WI38 (cell line): Measurements from ENCODE around the gene B4GALT5.
"Not testable (repeated sequence)": the region's sequence is repeated elsewhere in the genome, so short reads cannot be mapped to it uniquely, and the experiment has no call there.

Experiments
- H3K4me3 ChIP-seq: 2 replicates; pipeline ENCODE4 v1.5.1; 2011; ENCODE audit warnings: low read depth, mild to moderate bottlenecking, control low read depth, low read length
- TF ChIP-seq, protein P1 (sequence below): IDR thresholded peaks from 2 replicates; pipeline ENCODE4 v1.5.1; 2012; ENCODE audit warnings: low read depth, mild to moderate bottlenecking, control low read depth, low read length

The B4GALT5 gene

GRCh38 chr20:49616154-49617007 lies 97.3 kb downstream of the B4GALT5 start:
- TF ChIP-seq, protein P1, sequence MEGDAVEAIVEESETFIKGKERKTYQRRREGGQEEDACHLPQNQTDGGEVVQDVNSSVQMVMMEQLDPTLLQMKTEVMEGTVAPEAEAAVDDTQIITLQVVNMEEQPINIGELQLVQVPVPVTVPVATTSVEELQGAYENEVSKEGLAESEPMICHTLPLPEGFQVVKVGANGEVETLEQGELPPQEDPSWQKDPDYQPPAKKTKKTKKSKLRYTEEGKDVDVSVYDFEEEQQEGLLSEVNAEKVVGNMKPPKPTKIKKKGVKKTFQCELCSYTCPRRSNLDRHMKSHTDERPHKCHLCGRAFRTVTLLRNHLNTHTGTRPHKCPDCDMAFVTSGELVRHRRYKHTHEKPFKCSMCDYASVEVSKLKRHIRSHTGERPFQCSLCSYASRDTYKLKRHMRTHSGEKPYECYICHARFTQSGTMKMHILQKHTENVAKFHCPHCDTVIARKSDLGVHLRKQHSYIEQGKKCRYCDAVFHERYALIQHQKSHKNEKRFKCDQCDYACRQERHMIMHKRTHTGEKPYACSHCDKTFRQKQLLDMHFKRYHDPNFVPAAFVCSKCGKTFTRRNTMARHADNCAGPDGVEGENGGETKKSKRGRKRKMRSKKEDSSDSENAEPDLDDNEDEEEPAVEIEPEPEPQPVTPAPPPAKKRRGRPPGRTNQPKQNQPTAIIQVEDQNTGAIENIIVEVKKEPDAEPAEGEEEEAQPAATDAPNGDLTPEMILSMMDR: no peak
- H3K4me3 ChIP-seq: no peak overlapping the region

GRCh38 chr20:49615401-49616153 lies 98.1 kb downstream of the B4GALT5 start:
- no peak overlapping the region for H3K4me3 ChIP-seq
- TF ChIP-seq, protein P1: no peak

DNA sequence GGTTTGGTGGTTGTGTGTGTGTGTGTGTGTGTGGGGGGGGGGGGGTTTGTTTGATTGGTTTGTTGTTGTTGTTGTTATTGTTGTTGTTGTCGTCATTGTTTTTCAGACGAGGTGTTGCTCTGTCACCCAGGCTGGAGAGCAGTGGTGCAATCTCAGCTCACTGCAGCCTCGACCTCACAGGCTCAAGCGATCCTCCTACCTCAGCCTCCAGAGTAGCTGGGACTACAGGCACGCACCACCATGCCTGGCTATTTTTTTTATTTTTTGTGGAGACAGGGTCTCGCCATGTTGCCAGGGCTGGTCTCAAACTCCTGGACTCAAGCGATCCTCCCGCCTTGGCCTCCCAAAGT lies 98.7 kb downstream of the B4GALT5 start:
- H3K4me3 ChIP-seq: not testable (repeated sequence)

DNA sequence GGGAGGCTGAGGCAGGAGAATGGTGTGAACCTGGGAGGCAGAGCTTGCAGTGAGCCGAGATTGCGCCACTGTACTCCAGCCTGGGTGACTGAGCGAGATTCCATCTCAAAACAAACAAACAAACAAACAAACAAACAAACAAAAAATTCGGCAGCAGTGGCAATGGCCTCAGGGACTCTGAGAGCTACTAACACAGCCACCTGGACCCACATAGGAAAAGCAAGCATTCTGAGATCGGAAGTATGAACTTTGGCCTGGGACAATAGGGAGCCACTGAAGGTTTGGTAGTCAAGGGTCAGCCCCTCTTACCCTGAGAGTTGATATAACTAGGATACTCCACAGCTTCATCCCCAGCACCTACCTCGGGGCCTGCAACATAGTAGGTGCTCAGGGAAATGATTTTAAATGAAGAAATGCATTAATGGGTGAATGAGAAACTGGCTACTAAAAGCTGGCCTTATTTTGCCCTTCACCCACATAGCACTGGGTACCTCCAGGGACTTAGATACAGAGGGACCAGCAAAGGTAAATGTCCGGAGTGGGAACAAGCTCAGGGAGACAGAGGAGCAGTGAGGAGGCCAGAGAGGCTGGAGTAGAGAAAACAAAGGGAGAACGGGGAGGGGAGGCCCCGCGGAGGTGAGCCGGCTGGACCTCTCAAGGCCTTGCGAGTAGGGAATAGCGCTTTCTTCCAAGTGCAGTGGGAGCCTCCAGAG lies 99.2 kb downstream of the B4GALT5 start:
- TF ChIP-seq, protein P1: no peak
- no peak overlapping the region for H3K4me3 ChIP-seq

DNA sequence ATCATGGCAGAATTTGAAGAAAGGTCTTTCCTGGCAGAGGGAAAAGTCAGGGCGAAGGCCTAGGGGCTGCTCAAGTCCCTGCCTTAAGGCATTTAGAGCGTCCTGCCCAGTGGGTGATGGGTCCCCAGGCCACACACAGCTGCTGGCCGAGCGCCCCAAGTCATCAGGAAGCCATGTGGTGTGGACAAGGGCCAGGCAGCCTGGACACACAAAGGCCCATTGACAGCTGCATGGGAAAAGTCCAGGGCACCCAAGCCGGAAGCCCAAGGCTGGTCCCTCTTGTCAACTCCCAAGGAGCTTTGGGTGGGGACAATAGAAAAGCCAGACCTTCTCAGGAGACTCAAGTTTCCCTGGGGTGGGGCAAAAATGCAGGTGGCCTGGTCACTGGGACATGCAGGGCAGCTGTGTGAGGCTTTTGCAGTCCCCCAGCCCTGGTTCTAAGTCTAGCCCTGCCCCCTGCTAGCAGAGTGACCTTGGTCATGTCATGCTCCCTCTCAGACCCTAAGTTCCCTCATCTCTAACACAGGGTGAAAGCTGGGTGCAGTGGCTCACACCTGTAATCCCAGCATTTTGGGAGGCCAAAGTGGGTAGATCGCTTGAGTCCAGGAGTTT lies 101.4 kb downstream of the B4GALT5 start:
- TF ChIP-seq, protein P1: no peak
- H3K4me3 ChIP-seq: no peak overlapping the region

DNA sequence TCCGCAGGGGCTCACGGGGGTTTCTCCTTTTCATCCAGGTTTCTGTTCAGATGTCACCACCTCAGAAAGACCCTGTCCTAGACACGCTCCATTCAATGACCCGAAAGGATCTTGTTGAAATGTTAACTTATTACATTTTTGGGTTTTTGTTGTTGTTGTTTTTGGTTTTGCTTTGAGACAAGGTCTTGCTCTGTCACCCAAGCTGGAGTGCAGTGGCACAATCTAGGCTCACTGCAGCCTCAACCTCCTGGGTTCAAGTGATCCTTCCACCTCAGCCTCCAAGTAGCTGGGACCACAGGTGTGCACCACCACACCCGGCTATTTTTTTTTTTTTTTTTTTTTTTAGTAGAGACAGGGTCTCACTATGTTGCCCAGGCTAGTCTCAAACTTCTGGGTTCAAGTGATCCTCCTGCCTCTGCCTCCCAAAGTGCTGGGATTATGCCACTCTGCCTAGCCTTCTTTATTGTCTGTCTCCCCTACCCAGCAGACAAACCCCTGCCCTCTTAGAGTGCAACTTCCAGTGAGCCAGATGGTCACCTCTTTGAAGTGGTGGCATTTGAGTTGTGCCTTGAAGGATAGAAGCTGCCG lies 102.0 kb downstream of the B4GALT5 start:
- not testable (repeated sequence) for H3K4me3 ChIP-seq

DNA sequence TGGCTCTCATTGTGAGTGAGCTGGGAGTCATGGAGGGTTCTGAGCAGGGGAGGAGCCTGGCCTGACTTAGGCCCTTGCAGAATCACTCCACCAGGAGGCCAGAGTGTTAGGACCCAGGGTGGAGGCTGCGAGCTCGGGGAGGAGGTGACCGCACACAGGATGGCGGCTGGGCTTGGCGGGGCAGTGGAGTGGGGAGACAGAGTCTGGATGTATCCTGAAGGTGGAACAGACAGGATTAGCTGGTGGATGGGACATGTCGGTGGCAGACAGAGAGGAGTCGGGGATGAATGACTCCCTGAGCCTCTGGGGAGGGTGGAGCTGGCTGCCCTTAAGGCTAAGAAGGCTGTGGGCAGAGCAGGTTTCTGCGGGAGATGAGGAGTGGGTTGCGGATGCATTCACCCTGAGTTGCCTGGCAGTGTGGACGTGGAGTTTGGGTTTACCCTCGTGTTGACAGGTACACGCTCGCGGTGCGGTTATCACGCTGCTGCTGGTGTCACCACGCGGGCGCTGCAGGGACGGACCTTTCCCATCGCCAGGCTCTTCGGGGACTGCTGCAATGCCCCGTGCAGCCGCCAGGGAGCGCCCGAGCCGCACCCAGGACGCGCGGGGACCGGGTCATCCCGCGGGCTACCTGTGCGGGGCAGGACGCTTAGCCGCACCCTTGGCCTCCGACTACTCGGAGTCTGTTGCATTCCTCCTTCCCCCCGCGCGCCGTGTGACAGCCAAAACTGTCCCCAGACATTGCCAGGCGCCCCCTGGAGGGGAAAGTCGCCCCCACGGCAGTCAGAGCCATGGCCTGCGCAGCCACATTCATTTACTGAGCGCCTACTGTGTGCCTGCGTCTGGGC lies 102.8 kb downstream of the B4GALT5 start:
- H3K4me3 ChIP-seq: peak overlapping the region; percentile 10; the same call in 1 of the 2 replicates
- TF ChIP-seq, protein P1: peak; percentile 99
